H1 (cell line): ENCODE measurements around the gene F3. TPM values are rescaled to one million over a fixed set of nuclear protein-coding genes. Genes with fewer than 3 reads are reported as not detected.

Experiments used
- CTCF ChIA-PET: fragments of 300-600 bp; sonication (Branson Sonifier 250); formaldehyde crosslinking; loops from one replicate; lab custom pipeline; 2021; ENCODE audit not compliant: partially characterized antibody; lab: Charles Lee
- POLR2A ChIA-PET: fragments of 300-600 bp; sonication (Branson Sonifier 250); formaldehyde crosslinking; loops from one replicate; lab custom pipeline; 2021; ENCODE audit warnings: inconsistent platforms; ENCODE audit not compliant: partially characterized antibody; lab: Charles Lee
- DNase-seq, 2 experiments: peaks; one replicate each; pipeline versions ENCODE4 v3.0.0 to v3.0.0-alpha.2; 2010 to 2022; ENCODE audit warnings: low spot score in 2 of 2, low read depth in 1 of 2, mixed read lengths in 1 of 2
- FAIRE-seq: peaks from 2 replicates; lab custom pipeline; 2011; peaks lifted over from hg19 to GRCh38; lab: Jason Lieb, UNC
- H2AFZ ChIP-seq: 2 replicates; pipeline ENCODE4 v1.8.1; 2012; ENCODE audit warnings: low read length, inconsistent platforms
- H2AK5ac ChIP-seq: 2 replicates; pipeline ENCODE4 v1.6.1; 2013; ENCODE audit warnings: low read depth, low read length
- H2BK120ac ChIP-seq: replicated peaks from 2 replicates; pipeline ENCODE3; 2013; ENCODE audit warnings: low read depth, low read length, inconsistent platforms
- H2BK12ac ChIP-seq: 2 replicates; pipeline ENCODE4 v1.6.1; 2013; ENCODE audit warnings: low read depth, low read length
- H2BK15ac ChIP-seq: 2 replicates; pipeline ENCODE4 v1.6.1; 2013; ENCODE audit warnings: low read length
- H2BK20ac ChIP-seq: 2 replicates; pipeline ENCODE4 v1.6.1; 2013; ENCODE audit warnings: low read length
- H2BK5ac ChIP-seq: 2 replicates; pipeline ENCODE4 v1.6.1; 2013; ENCODE audit warnings: low read depth, low read length
- H3K14ac ChIP-seq: 2 replicates; pipeline ENCODE4 v1.6.1; 2013; ENCODE audit warnings: inconsistent platforms; ENCODE audit not compliant: insufficient read length
- H3K18ac ChIP-seq: 2 replicates; pipeline ENCODE4 v1.6.1; 2013; ENCODE audit warnings: low read length; ENCODE audit errors: extremely low read depth
- H3K23ac ChIP-seq: 2 replicates; pipeline ENCODE4 v1.6.1; 2013; ENCODE audit warnings: inconsistent platforms; ENCODE audit not compliant: insufficient read length
- H3K23me2 ChIP-seq: 2 replicates; pipeline ENCODE4 v1.6.1; 2013; ENCODE audit warnings: low read depth, low read length
- H3K27ac ChIP-seq: 2 replicates; pipeline ENCODE4 v1.6.1; 2011; ENCODE audit warnings: low read depth, low read length, inconsistent platforms
- H3K27me3 ChIP-seq, 4 experiments: replicated peaks in 1 of 4; 1 replicate in 1 of 4; 2 replicates in 3 of 4; pipeline versions ENCODE4 v1.6.1 to v1.8.1; 2011 to 2013; ENCODE audit warnings: low read length in 3 of 4, mild to moderate bottlenecking in 3 of 4, inconsistent platforms in 2 of 4, mixed read lengths in 2 of 4, moderate library complexity in 1 of 4; ENCODE audit not compliant: control insufficient read depth in 3 of 4, insufficient read depth in 3 of 4; ENCODE audit errors: extremely low read depth in 1 of 4
- H3K36me3 ChIP-seq, 4 experiments: 2 replicates each; pipeline versions ENCODE4 v1.6.1 to v1.8.1; 2011 to 2013; ENCODE audit warnings: mild to moderate bottlenecking in 4 of 4, low read length in 3 of 4, moderate library complexity in 2 of 4, control low read depth in 1 of 4, inconsistent platforms in 1 of 4; ENCODE audit not compliant: insufficient read depth in 4 of 4, control insufficient read depth in 2 of 4
- H3K4ac ChIP-seq: replicated peaks from 2 replicates; pipeline ENCODE3; 2013; ENCODE audit warnings: low read length, low read depth, mixed read lengths, inconsistent platforms; ENCODE audit not compliant: insufficient read length
- H3K4me1 ChIP-seq, 4 experiments: replicated peaks in 1 of 4; 1 replicate in 1 of 4; 2 replicates in 3 of 4; pipeline versions ENCODE4 v1.6.1 to v1.8.1; 2011 to 2013; ENCODE audit warnings: low read length in 3 of 4, inconsistent platforms in 2 of 4, mixed read lengths in 1 of 4; ENCODE audit not compliant: insufficient read depth in 4 of 4, control insufficient read depth in 3 of 4
- H3K4me2 ChIP-seq, 2 experiments: 2 replicates each; pipeline versions ENCODE4 v1.6.1 to v1.8.1; 2011 to 2013; ENCODE audit warnings: low read depth in 2 of 2, low read length in 2 of 2, control low read depth in 1 of 2, inconsistent platforms in 1 of 2, mild to moderate bottlenecking in 1 of 2; ENCODE audit not compliant: insufficient read depth in 1 of 2
- H3K4me3 ChIP-seq, 4 experiments: fragments of 200-600, 300-600 bp in 1 of 4; sonication (generic), shearing (Covaris generic), sonication (Bioruptor Twin) in 1 of 4; 2 replicates each; pipeline versions ENCODE4 v1.5.1 to v1.8.1; 2011 to 2016; ENCODE audit warnings: low read length in 4 of 4, low read depth in 3 of 4, control low read depth in 2 of 4, inconsistent platforms in 2 of 4, mild to moderate bottlenecking in 2 of 4, mixed read lengths in 1 of 4, moderate library complexity in 1 of 4; ENCODE audit not compliant: insufficient read depth in 2 of 4; ENCODE audit errors: extremely low read depth in 1 of 4
- H3K56ac ChIP-seq: replicated peaks from 2 replicates; pipeline ENCODE3; 2013; ENCODE audit warnings: low read depth, mild to moderate bottlenecking, mixed read lengths, low read length, inconsistent platforms; ENCODE audit not compliant: insufficient read length
- H3K79me1 ChIP-seq: 2 replicates; pipeline ENCODE4 v1.6.1; 2013; ENCODE audit warnings: low read depth, low read length, control low read depth
- H3K79me2 ChIP-seq, 2 experiments: 2 replicates each; pipeline versions ENCODE4 v1.6.1 to v1.8.1; 2012 to 2013; ENCODE audit warnings: low read length in 2 of 2, mild to moderate bottlenecking in 2 of 2, inconsistent platforms in 1 of 2; ENCODE audit not compliant: insufficient read depth in 2 of 2, control insufficient read depth in 1 of 2
- H3K9ac ChIP-seq, 4 experiments: replicated peaks in 1 of 4; 1 replicate in 1 of 4; 2 replicates in 3 of 4; pipeline versions ENCODE4 v1.6.1 to v1.8.1; 2011 to 2013; ENCODE audit warnings: low read depth in 3 of 4, low read length in 3 of 4, control low read depth in 2 of 4, mild to moderate bottlenecking in 2 of 4, moderate library complexity in 2 of 4, inconsistent platforms in 1 of 4; ENCODE audit errors: extremely low read depth in 1 of 4
- H3K9me3 ChIP-seq, 2 experiments: 2 replicates each; pipeline versions ENCODE4 v1.6.1 to v1.8.1; 2012 to 2013; ENCODE audit warnings: mild to moderate bottlenecking in 2 of 2, moderate library complexity in 2 of 2, control low read depth in 1 of 2, inconsistent platforms in 1 of 2, low read depth in 1 of 2, low read length in 1 of 2, mixed read lengths in 1 of 2; ENCODE audit not compliant: insufficient read depth in 2 of 2
- H4K20me1 ChIP-seq, 2 experiments: replicated peaks in 1 of 2; 2 replicates each; pipeline versions ENCODE3 to v1.8.1; 2011 to 2013; ENCODE audit warnings: inconsistent platforms in 2 of 2, low read length in 2 of 2, mild to moderate bottlenecking in 1 of 2; ENCODE audit not compliant: insufficient read depth in 2 of 2, control insufficient read depth in 1 of 2
- H4K5ac ChIP-seq: 2 replicates; pipeline ENCODE4 v1.6.1; 2013; ENCODE audit warnings: low read length, low read depth, mixed read lengths, inconsistent platforms; ENCODE audit not compliant: insufficient read length
- H4K8ac ChIP-seq: 2 replicates; pipeline ENCODE4 v1.8.0; 2013; ENCODE audit warnings: mild to moderate bottlenecking, moderate library complexity, low read length, inconsistent platforms; ENCODE audit not compliant: insufficient read depth; ENCODE audit errors: extremely low read depth
- H4K91ac ChIP-seq: replicated peaks from 2 replicates; pipeline ENCODE3; 2013; ENCODE audit warnings: low read length, mixed read lengths, inconsistent platforms; ENCODE audit not compliant: insufficient read length
- BACH1 ChIP-seq: IDR thresholded peaks from 2 replicates; pipeline ENCODE4 v1.6.1; 2012; ENCODE audit warnings: low read length, improper control_type of control experiment
- RXRA ChIP-seq: IDR thresholded peaks from 2 replicates; pipeline ENCODE4 v1.6.1; 2011; ENCODE audit warnings: low read depth, mild to moderate bottlenecking, low read length, moderate library complexity; ENCODE audit not compliant: insufficient read depth
- SIRT6 ChIP-seq: IDR thresholded peaks from one replicate; pipeline ENCODE4 v1.7.1; 2012; ENCODE audit warnings: low read length, inconsistent platforms
- WGBS, 2 experiments: shearing (Covaris generic) in 1 of 2; methylation state at CpG; one replicate each; pipeline versions ENCODE4 v1.1.6 to v1.1.7; 2013 to 2015; ENCODE audit warnings: low lambda C conversion rate in 2 of 2, mixed read lengths in 2 of 2, inconsistent platforms in 1 of 2, low coverage in 1 of 2, missing lambda C conversion rate in 1 of 2; ENCODE audit not compliant: insufficient replicate concordance in 2 of 2, insufficient coverage in 1 of 2, insufficient read length in 1 of 2; ENCODE audit errors: extremely low coverage in 1 of 2, missing lambda C conversion rate in 1 of 2; 5-methylcytosine and 5-hydroxymethylcytosine counted together
- polyA plus RNA-seq, 7 experiments: library from polyadenylated mRNA; depleted of rRNA in 3 of 7; stranded (reverse) in 5 of 7; unstranded in 2 of 7; fragments of >200 nt in 5 of 7; fragments of 200-250 nt in 2 of 7; gene quantifications; 1 replicate in 5 of 7; 2 replicates in 1 of 7; 4 replicates in 1 of 7; pipeline versions ENCODE4 v1.2.1 to v1.2.3, GENCODE V29; 2011 to 2013; ENCODE audit warnings: missing spikeins in 2 of 7, mixed read lengths in 2 of 7
- total RNA-seq: library from RNA; stranded (reverse); fragmentation: NEBNext Ultra II Directional; extraction: Animal tissue kit (Norgen Biotek cat#: 25700); gene quantifications from 2 replicates; pipeline ENCODE4 v1.2.1, GENCODE V29; 2021
- TF ChIP-seq, protein P1 (sequence below): IDR thresholded peaks from 2 replicates; pipeline ENCODE4 v1.6.1; 2012; ENCODE audit warnings: low read length, inconsistent platforms
- TF ChIP-seq, protein P2 (sequence below), 3 experiments: IDR thresholded peaks; 1 replicate in 2 of 3; 2 replicates in 1 of 3; pipeline versions ENCODE4 v1.5.1 to v1.6.1; 2011; ENCODE audit warnings: low read length in 3 of 3, mild to moderate bottlenecking in 3 of 3, inconsistent platforms in 2 of 3, low read depth in 1 of 3, moderate library complexity in 1 of 3; ENCODE audit not compliant: insufficient read depth in 1 of 3; ENCODE audit errors: control extremely low read depth in 1 of 3

Gene F3
- total and polyA plus RNA-seq, 2 of the 8 experiments (the other 6 are each of a cell fraction or from before 2014, with no cell fraction given): 2.6 to 8.6 TPM

DNA sequence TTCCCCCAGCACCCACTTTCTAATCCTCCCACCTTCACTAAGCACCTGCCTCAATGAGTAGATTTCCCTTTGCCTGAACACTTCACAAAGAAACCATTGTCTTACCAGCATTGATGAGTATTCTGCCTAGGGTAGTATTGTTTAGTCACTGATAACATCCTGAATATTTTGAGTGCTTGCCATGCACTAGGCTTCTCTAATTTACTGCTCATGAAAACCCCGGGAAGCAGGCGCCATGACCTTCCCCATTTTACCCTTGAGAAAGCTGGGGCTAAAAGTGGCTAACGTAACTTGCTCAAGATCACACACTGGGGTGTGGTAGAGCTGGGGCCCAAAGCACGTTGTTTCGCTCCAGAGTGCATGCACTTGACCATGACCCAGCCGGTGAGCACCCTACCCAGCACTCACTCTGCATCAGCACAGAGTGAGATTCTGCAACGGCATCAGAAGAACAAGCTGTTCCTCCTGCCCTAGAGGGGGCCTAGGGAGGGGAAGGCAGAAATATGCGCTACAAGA lies 10.6 kb upstream of the F3 start:
- no peaks in the 10 kb centered on the region for H3K79me2 ChIP-seq
- H2BK120ac ChIP-seq: no peak overlapping the region
- no peak overlapping the region for H2BK20ac ChIP-seq
- H3K9ac ChIP-seq: no peak overlapping the region
- no peak overlapping the region for H2AK5ac ChIP-seq
- H3K4me3 ChIP-seq: no peak overlapping the region
- no peak overlapping the region for H3K23ac ChIP-seq
- ChIA-PET CTCF (interaction anchor here (0.6 to 1.6 kb wide), 5 partner anchors 9 to 253 kb away, joined by 3 to 6 read pairs (median 4); no protein-coding TSS in a partner anchor), POLR2A (interaction anchor here (1.0 to 1.5 kb wide), 3 partner anchors 9 to 376 kb away, joined by 3 to 4 read pairs (median 3); no protein-coding TSS in a partner anchor)
- H3K4ac ChIP-seq: no peak overlapping the region
- H2AFZ ChIP-seq: 0 out of 2 replicates have a peak overlapping the region, but pooled peaks have one; percentile 19
- H3K56ac ChIP-seq: no peak overlapping the region
- no peaks in the 10 kb centered on the region for H3K79me1 ChIP-seq
- H3K18ac ChIP-seq: no peak overlapping the region
- no peak overlapping the region for H4K91ac ChIP-seq
- no peak overlapping the region for H2BK12ac ChIP-seq
- no peak overlapping the region for H3K14ac ChIP-seq
- H4K20me1 ChIP-seq: no peaks in the 10 kb centered on the region
- H3K36me3 ChIP-seq: no peaks in the 10 kb centered on the region
- H3K4me1 ChIP-seq: peaks cover 11 to 21% (median 13%) of the 10 kb centered on the region in 4 experiments
- no peak overlapping the region for H3K27ac ChIP-seq
- 76% methylated on average over 8 of the region's 8 CpGs; no CpG with 5 or more reads in 1 of the 2 experiments for WGBS, 2 experiments
- H3K23me2 ChIP-seq: no peaks in the 10 kb centered on the region
- no peaks in the 10 kb centered on the region for H3K9me3 ChIP-seq
- no peak overlapping the region for H2BK15ac ChIP-seq
- no peak overlapping the region for H4K5ac ChIP-seq
- H3K4me2 ChIP-seq: no peak overlapping the region
- H2BK5ac ChIP-seq: 0 out of 2 replicates have a peak overlapping the region, but pooled peaks have one; percentile 22
- TF ChIP-seq RXRA (no peak), SIRT6 (no peak), BACH1 (no peak)
- TF ChIP-seq, protein P1, sequence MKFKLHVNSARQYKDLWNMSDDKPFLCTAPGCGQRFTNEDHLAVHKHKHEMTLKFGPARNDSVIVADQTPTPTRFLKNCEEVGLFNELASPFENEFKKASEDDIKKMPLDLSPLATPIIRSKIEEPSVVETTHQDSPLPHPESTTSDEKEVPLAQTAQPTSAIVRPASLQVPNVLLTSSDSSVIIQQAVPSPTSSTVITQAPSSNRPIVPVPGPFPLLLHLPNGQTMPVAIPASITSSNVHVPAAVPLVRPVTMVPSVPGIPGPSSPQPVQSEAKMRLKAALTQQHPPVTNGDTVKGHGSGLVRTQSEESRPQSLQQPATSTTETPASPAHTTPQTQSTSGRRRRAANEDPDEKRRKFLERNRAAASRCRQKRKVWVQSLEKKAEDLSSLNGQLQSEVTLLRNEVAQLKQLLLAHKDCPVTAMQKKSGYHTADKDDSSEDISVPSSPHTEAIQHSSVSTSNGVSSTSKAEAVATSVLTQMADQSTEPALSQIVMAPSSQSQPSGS: no peak
- TF ChIP-seq, protein P2, sequence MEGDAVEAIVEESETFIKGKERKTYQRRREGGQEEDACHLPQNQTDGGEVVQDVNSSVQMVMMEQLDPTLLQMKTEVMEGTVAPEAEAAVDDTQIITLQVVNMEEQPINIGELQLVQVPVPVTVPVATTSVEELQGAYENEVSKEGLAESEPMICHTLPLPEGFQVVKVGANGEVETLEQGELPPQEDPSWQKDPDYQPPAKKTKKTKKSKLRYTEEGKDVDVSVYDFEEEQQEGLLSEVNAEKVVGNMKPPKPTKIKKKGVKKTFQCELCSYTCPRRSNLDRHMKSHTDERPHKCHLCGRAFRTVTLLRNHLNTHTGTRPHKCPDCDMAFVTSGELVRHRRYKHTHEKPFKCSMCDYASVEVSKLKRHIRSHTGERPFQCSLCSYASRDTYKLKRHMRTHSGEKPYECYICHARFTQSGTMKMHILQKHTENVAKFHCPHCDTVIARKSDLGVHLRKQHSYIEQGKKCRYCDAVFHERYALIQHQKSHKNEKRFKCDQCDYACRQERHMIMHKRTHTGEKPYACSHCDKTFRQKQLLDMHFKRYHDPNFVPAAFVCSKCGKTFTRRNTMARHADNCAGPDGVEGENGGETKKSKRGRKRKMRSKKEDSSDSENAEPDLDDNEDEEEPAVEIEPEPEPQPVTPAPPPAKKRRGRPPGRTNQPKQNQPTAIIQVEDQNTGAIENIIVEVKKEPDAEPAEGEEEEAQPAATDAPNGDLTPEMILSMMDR (IDR thresholded peaks at IDR 0.05; ENCODE audit: control extremely low read depth in 1 of 3, insufficient read depth in 1 of 3, low read depth in 1 of 3, low read length in 3 of 3): no peak
- 0 out of 7 replicates have a peak, but pooled peaks cover 0 to 2% (median 0%) of the 10 kb centered on the region in 4 experiments for H3K27me3 ChIP-seq
- FAIRE-seq (no peak), DNase-seq (no peak)
- H4K8ac ChIP-seq: no peak overlapping the region
